PFSK-1 (cell line): Measurements from ENCODE around the gene ATAD1.

Experiments
- FOXP2 ChIP-seq: optimal IDR thresholded peaks from 2 replicates; pipeline ENCODE3; 2011; ENCODE audit warnings: borderline replicate concordance, control low read depth, inconsistent platforms; ENCODE audit not compliant: insufficient read depth; ENCODE audit errors: extremely low read length, extremely low read depth
- POLR2AphosphoS5 ChIP-seq: IDR thresholded peaks from 2 replicates; pipeline ENCODE4 v1.6.1; 2012; ENCODE audit warnings: low read depth, mild to moderate bottlenecking, control low read depth, low read length, moderate library complexity
- SIN3A ChIP-seq: IDR thresholded peaks from 2 replicates; pipeline ENCODE4 v1.6.1; 2012; ENCODE audit warnings: mild to moderate bottlenecking, low read length, moderate library complexity, borderline replicate concordance; ENCODE audit not compliant: insufficient read depth
- TAF1 ChIP-seq: IDR thresholded peaks from 2 replicates; pipeline ENCODE4 v1.6.1; 2012; ENCODE audit warnings: low read length, control low read depth, borderline replicate concordance; ENCODE audit not compliant: insufficient read depth
- TF ChIP-seq, protein P1 (sequence below), 2 experiments: IDR thresholded peaks; 2 replicates each; pipeline versions ENCODE4 v1.6.1 to v1.8.0; 2011 to 2012; ENCODE audit warnings: low read depth in 2 of 2, low read length in 2 of 2, control low read depth in 1 of 2, inconsistent platforms in 1 of 2, mild to moderate bottlenecking in 1 of 2, moderate library complexity in 1 of 2; ENCODE audit not compliant: insufficient read depth in 1 of 2

The ATAD1 gene

DNA sequence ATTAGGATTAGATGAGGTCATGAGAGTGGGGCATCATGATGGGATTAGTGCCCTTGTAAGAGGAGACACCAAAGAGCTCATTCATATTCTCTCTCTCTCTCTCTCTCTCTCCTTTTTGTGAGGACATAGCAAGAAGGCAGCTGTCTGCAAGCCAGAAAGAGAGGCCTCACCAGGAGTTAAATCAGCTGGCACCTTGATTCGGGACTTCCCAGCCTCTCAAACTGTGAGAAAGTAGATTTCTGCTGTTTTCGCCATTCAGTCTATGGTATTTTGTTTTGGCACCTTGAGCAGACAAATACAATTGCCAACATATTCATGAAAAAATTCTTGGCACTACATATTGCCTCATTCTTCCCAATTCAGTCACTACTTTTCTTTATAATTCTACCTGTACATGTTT, 20.6 kb upstream of the ATAD1 start:
- TF ChIP-seq POLR2AphosphoS5 (no peak), TAF1 (no peak), SIN3A (no peak)

- TF ChIP-seq POLR2AphosphoS5: no peak
- no peak for TF ChIP-seq SIN3A
- no peak for TF ChIP-seq TAF1
- TF ChIP-seq, protein P1, sequence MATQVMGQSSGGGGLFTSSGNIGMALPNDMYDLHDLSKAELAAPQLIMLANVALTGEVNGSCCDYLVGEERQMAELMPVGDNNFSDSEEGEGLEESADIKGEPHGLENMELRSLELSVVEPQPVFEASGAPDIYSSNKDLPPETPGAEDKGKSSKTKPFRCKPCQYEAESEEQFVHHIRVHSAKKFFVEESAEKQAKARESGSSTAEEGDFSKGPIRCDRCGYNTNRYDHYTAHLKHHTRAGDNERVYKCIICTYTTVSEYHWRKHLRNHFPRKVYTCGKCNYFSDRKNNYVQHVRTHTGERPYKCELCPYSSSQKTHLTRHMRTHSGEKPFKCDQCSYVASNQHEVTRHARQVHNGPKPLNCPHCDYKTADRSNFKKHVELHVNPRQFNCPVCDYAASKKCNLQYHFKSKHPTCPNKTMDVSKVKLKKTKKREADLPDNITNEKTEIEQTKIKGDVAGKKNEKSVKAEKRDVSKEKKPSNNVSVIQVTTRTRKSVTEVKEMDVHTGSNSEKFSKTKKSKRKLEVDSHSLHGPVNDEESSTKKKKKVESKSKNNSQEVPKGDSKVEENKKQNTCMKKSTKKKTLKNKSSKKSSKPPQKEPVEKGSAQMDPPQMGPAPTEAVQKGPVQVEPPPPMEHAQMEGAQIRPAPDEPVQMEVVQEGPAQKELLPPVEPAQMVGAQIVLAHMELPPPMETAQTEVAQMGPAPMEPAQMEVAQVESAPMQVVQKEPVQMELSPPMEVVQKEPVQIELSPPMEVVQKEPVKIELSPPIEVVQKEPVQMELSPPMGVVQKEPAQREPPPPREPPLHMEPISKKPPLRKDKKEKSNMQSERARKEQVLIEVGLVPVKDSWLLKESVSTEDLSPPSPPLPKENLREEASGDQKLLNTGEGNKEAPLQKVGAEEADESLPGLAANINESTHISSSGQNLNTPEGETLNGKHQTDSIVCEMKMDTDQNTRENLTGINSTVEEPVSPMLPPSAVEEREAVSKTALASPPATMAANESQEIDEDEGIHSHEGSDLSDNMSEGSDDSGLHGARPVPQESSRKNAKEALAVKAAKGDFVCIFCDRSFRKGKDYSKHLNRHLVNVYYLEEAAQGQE (IDR thresholded peaks at IDR 0.05; ENCODE audit: insufficient read depth in 1 of 2, low read depth in 2 of 2, low read length in 2 of 2): no peak
- TF ChIP-seq FOXP2: no peak
Observed at GRCh38 chr10:87837445-87837844, 19.4 kb upstream of the ATAD1 start.

DNA sequence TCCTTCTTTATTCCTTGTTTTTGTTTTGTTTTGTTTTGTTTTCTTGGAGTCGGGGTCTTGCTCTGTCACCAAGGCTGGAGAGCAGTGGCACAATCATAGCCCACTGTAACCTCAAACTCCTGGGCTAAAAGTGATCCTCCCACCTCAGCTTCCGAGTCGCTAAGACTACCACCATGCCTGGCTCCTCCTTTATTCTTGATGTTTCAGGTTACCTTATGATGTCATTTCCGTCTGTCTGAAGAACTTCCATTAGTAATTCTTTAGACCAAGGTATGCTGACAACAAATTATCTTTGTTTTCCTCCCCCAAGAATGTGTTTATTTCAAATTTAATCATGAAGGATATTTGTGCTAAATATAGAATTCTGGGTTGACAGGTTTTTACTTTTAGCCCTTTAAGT, 18.1 kb upstream of the ATAD1 start:
- TF ChIP-seq SIN3A (no peak), POLR2AphosphoS5 (no peak), FOXP2 (no peak), TAF1 (no peak)
- TF ChIP-seq, protein P1 (IDR thresholded peaks at IDR 0.05; ENCODE audit: insufficient read depth in 1 of 2, low read depth in 2 of 2, low read length in 2 of 2): no peak

- TF ChIP-seq TAF1: no peak
- TF ChIP-seq POLR2AphosphoS5: no peak
- no peak for TF ChIP-seq FOXP2
- TF ChIP-seq, protein P1 (IDR thresholded peaks at IDR 0.05; ENCODE audit: insufficient read depth in 1 of 2, low read depth in 2 of 2, low read length in 2 of 2): no peak
- TF ChIP-seq SIN3A: no peak
Observed at GRCh38 chr10:87829986-87830729, 12.1 kb upstream of the ATAD1 start.

- TF ChIP-seq, protein P1 (IDR thresholded peaks at IDR 0.05; ENCODE audit: insufficient read depth in 1 of 2, low read depth in 2 of 2, low read length in 2 of 2): no peak
- TF ChIP-seq TAF1: no peak
- TF ChIP-seq POLR2AphosphoS5: no peak
- no peak for TF ChIP-seq FOXP2
- TF ChIP-seq SIN3A: no peak
Observed at GRCh38 chr10:87827681-87828080, 9.7 kb upstream of the ATAD1 start.
